SHP77 treated with DMSO at 0.1 percent for 48 hours (cell line): ENCODE data around the gene KLK1.
"Not testable (repeated sequence)": the region's sequence is repeated elsewhere in the genome, so short reads cannot be mapped to it uniquely, and the experiment has no call there.

Experiments used
- DNase-seq: peaks from one replicate; lab custom pipeline; 2025; lab: John Stamatoyannopoulos, UW

The KLK1 gene

GRCh38 chr19:50792272-50793250 lies 31.0 kb downstream of the KLK1 start:
- no peak for DNase-seq

- no peak for DNase-seq
These were observed 31.9 kb downstream of the KLK1 start for GRCh38 chr19:50791594-50792271.

- no peak for DNase-seq
These were observed 32.6 kb downstream of the KLK1 start for GRCh38 chr19:50790922-50791467.

- DNase-seq = no peak
These were observed 33.2 kb downstream of the KLK1 start, which contains the start of gene ACP4 for GRCh38 chr19:50790396-50790795. Gene ACP4, plus strand, starts transcription at chr19:50790415. Its CDS starts 0 bp downstream, at chr19:50790415.

- no peak for DNase-seq
These were observed 38.3 kb downstream of the KLK1 start for GRCh38 chr19:50785329-50785728.

- DNase-seq = no peak
These were observed 38.9 kb downstream of the KLK1 start for GRCh38 chr19:50784710-50785109.

GRCh38 chr19:50783848-50784152 lies 39.8 kb downstream of the KLK1 start:
- not testable (repeated sequence) for DNase-seq

- no peak for DNase-seq
These were observed 42.7 kb downstream of the KLK1 start for GRCh38 chr19:50780753-50781435.

- DNase-seq = no peak
These were observed 43.8 kb downstream of the KLK1 start for GRCh38 chr19:50779504-50780457.

- no peak for DNase-seq
These were observed 44.6 kb downstream of the KLK1 start for GRCh38 chr19:50778906-50779430.

GRCh38 chr19:50777830-50778303 lies 45.7 kb downstream of the KLK1 start:
- no peak for DNase-seq

- no peak for DNase-seq
These were observed 46.3 kb downstream of the KLK1 start for GRCh38 chr19:50777261-50777660.

- DNase-seq = no peak
These were observed 47.5 kb downstream of the KLK1 start for GRCh38 chr19:50776131-50776530.

GRCh38 chr19:50773454-50773853 lies 50.1 kb downstream of the KLK1 start:
- DNase-seq = not testable (repeated sequence)

- DNase-seq = not testable (repeated sequence)
These were observed 50.7 kb downstream of the KLK1 start for GRCh38 chr19:50772912-50773311.

GRCh38 chr19:50772476-50772875 lies 51.1 kb downstream of the KLK1 start:
- DNase-seq = no peak

GRCh38 chr19:50770888-50771287 lies 52.7 kb downstream of the KLK1 start:
- no peak for DNase-seq

- not testable (repeated sequence) for DNase-seq
These were observed 53.4 kb downstream of the KLK1 start, which contains the start of gene GPR32 for GRCh38 chr19:50770164-50770563. Gene GPR32, plus strand, starts transcription at chr19:50770464. Its CDS starts 137 bp downstream, at chr19:50770601.
